GM21526 (cell line): ENCODE measurements around the gene THUMPD3.

ENCODE experiments used
- ATAC-seq: cut with Tn5 transposase; IDR thresholded peaks from one replicate; pipeline ENCODE4 v1.9.1; 2021; ENCODE audit warnings: moderate library complexity; ENCODE audit not compliant: unreplicated experiment, low FRiP score

THUMPD3 gene

GRCh38 chr3:9415485-9416138, 52.8 kb downstream of the THUMPD3 start:
- no peak for ATAC-seq

GRCh38 chr3:9416139-9416780, 53.4 kb downstream of the THUMPD3 start:
- no peak for ATAC-seq

- ATAC-seq, result no peak
Observed at GRCh38 chr3:9420850-9421549, 58.1 kb downstream of the THUMPD3 start.

- ATAC-seq, result no peak
Observed at GRCh38 chr3:9422712-9423424, 60.0 kb downstream of the THUMPD3 start.

GRCh38 chr3:9428411-9428810, 65.6 kb downstream of the THUMPD3 start:
- ATAC-seq, result no peak

GRCh38 chr3:9430733-9431132, 67.9 kb downstream of the THUMPD3 start:
- ATAC-seq, result no peak

GRCh38 chr3:9433627-9434521, 71.0 kb downstream of the THUMPD3 start:
- no peak for ATAC-seq

GRCh38 chr3:9435316-9435715, 72.5 kb downstream of the THUMPD3 start:
- ATAC-seq, result no peak
